SK-N-SH (cell line): ENCODE measurements around the gene CAPN9. TPM values are rescaled to one million over a fixed set of nuclear protein-coding genes. Genes with fewer than 3 reads are reported as not detected.

ENCODE experiments used
- CTCF ChIA-PET: fragments of 300-600, 350-600 bp; formaldehyde crosslinking; extraction: SDS; loops from one replicate; lab custom pipeline; 2021; lab: Yijun Ruan, JAX
- POLR2A ChIA-PET: fragments of 350-600 bp; sonication (Branson Sonifier 250); formaldehyde crosslinking; extraction: SDS; loops from one replicate; lab custom pipeline; 2020; ENCODE audit warnings: antibody characterized with exemption, inconsistent platforms; lab: Yijun Ruan, JAX
- DNase-seq: peaks from one replicate; pipeline ENCODE4 v3.0.0; 2012
- H2AFZ ChIP-seq: fragments of 200-600 bp; sonication (generic); 2 replicates; pipeline ENCODE4 v1.8.1; 2016; ENCODE audit warnings: antibody characterized with exemption, mild to moderate bottlenecking, low read depth
- H3F3A ChIP-seq: fragments of 200-600 bp; sonication (generic); replicated peaks from 2 replicates; pipeline ENCODE3; 2016; ENCODE audit warnings: antibody characterized with exemption, mild to moderate bottlenecking; ENCODE audit not compliant: insufficient read depth
- H3K27ac ChIP-seq, 2 experiments: fragments of 200-500 bp in 1 of 2; fragments of 200-600 bp in 1 of 2; sonication (Bioruptor generic) in 1 of 2; sonication (generic), shearing (Covaris generic) in 1 of 2; 2 replicates each; pipeline versions ENCODE4 v1.5.1 to v1.6.1; 2014 to 2016; ENCODE audit warnings: low read depth in 2 of 2, inconsistent platforms in 1 of 2, low read length in 1 of 2, mild to moderate bottlenecking in 1 of 2, mixed read lengths in 1 of 2
- H3K27me3 ChIP-seq: fragments of 200-600 bp; sonication (generic), shearing (Covaris generic); 2 replicates; pipeline ENCODE4 v1.6.1; 2016; ENCODE audit warnings: mixed run types; ENCODE audit not compliant: insufficient read depth
- H3K36me3 ChIP-seq, 2 experiments: fragments of 200-500 bp in 1 of 2; fragments of 200-600 bp in 1 of 2; sonication (Bioruptor generic) in 1 of 2; sonication (generic) in 1 of 2; replicated peaks in 1 of 2; 2 replicates each; pipeline versions ENCODE3 to v1.5.1; 2014 to 2016; ENCODE audit warnings: low read length in 1 of 2, mild to moderate bottlenecking in 1 of 2; ENCODE audit not compliant: insufficient read depth in 2 of 2, control insufficient read depth in 1 of 2
- H3K4me1 ChIP-seq, 2 experiments: fragments of 200-500 bp in 1 of 2; fragments of 200-600 bp in 1 of 2; sonication (Bioruptor generic) in 1 of 2; sonication (generic), shearing (Covaris generic) in 1 of 2; 2 replicates each; pipeline versions ENCODE4 v1.5.1 to v1.6.1; 2014 to 2016; ENCODE audit warnings: low read depth in 1 of 2, low read length in 1 of 2, mixed run types in 1 of 2; ENCODE audit not compliant: insufficient read depth in 2 of 2, control insufficient read depth in 1 of 2
- H3K4me2 ChIP-seq: fragments of 200-600 bp; sonication (generic), shearing (Covaris generic); 2 replicates; pipeline ENCODE4 v1.6.1; 2017; ENCODE audit warnings: mixed run types
- H3K4me3 ChIP-seq, 2 experiments: fragments of 200-500 bp in 1 of 2; fragments of 200-600 bp in 1 of 2; sonication (Bioruptor generic) in 1 of 2; sonication (generic), shearing (Covaris generic) in 1 of 2; 2 replicates each; pipeline versions ENCODE4 v1.5.1 to v1.8.1; 2014 to 2016; ENCODE audit warnings: low read depth in 2 of 2, inconsistent platforms in 1 of 2, low read length in 1 of 2, mild to moderate bottlenecking in 1 of 2, mixed read lengths in 1 of 2, moderate library complexity in 1 of 2
- H3K79me2 ChIP-seq: fragments of 200-600 bp; sonication (generic); 2 replicates; pipeline ENCODE4 v1.8.1; 2017; ENCODE audit warnings: mild to moderate bottlenecking; ENCODE audit not compliant: insufficient read depth
- H3K9ac ChIP-seq: fragments of 200-600 bp; sonication (generic); 2 replicates; pipeline ENCODE4 v1.6.1; 2017; ENCODE audit warnings: mixed run types
- H3K9me2 ChIP-seq: fragments of 200-600 bp; sonication (generic); 2 replicates; pipeline ENCODE4 v1.6.1; 2017; ENCODE audit warnings: mixed run types
- H3K9me3 ChIP-seq: fragments of 200-600 bp; sonication (generic); 2 replicates; pipeline ENCODE4 v1.6.1; 2017; ENCODE audit warnings: mixed run types, mild to moderate bottlenecking, moderate library complexity
- H4K20me1 ChIP-seq: fragments of 200-600 bp; sonication (generic); 2 replicates; pipeline ENCODE4 v1.6.1; 2017; ENCODE audit warnings: mild to moderate bottlenecking, mixed run types; ENCODE audit not compliant: insufficient read depth
- CHD2 ChIP-seq: fragments of 150-350 bp; IDR thresholded peaks from 2 replicates; pipeline ENCODE4 v1.6.1; 2018; ENCODE audit warnings: low read length; ENCODE audit not compliant: partially characterized antibody
- EP300 ChIP-seq, 2 experiments: IDR thresholded peaks; 2 replicates each; pipeline versions ENCODE4 v1.4.0 to v1.6.1; 2012; ENCODE audit warnings: borderline replicate concordance in 1 of 2, low read depth in 1 of 2, low read length in 1 of 2
- EZH2phosphoT487 ChIP-seq: fragments of 200-600 bp; sonication (generic); IDR thresholded peaks from 2 replicates; pipeline ENCODE4 v1.6.1; 2017; ENCODE audit warnings: low read depth, mixed run types, mild to moderate bottlenecking, antibody characterized with exemption, moderate library complexity, borderline replicate concordance
- FOSL2 ChIP-seq: IDR thresholded peaks from 2 replicates; pipeline ENCODE4 v1.4.0; 2012; ENCODE audit warnings: low read depth, mild to moderate bottlenecking, moderate library complexity, borderline replicate concordance
- FOXJ3 ChIP-seq: sonication (generic); formaldehyde crosslinking; IDR thresholded peaks from 2 replicates; pipeline ENCODE4 v1.5.1; 2020; ENCODE audit warnings: mild to moderate bottlenecking, missing genetic modification reagents
- GATA2 ChIP-seq: sonication (generic); formaldehyde crosslinking; IDR thresholded peaks from 2 replicates; pipeline ENCODE4 v1.5.0; 2020; ENCODE audit warnings: mild to moderate bottlenecking, missing genetic modification reagents
- JUND ChIP-seq: IDR thresholded peaks from 2 replicates; pipeline ENCODE4 v1.4.0; 2012
- MXI1 ChIP-seq: IDR thresholded peaks from 2 replicates; pipeline ENCODE4 v1.6.1; 2012; ENCODE audit warnings: mild to moderate bottlenecking, low read depth, low read length, improper control_type of control experiment
- NFIC ChIP-seq: IDR thresholded peaks from 2 replicates; pipeline ENCODE4 v1.4.0; 2012; ENCODE audit warnings: borderline replicate concordance
- NRF1 ChIP-seq: IDR thresholded peaks from 2 replicates; pipeline ENCODE4 v1.6.1; 2012; ENCODE audit warnings: low read depth, mild to moderate bottlenecking, low read length
- POLR2AphosphoS5 ChIP-seq: IDR thresholded peaks from 2 replicates; pipeline ENCODE4 v1.6.1; 2012; ENCODE audit warnings: low read depth, low read length
- RAD21 ChIP-seq: IDR thresholded peaks from 2 replicates; pipeline ENCODE4 v1.6.1; 2012; ENCODE audit warnings: mild to moderate bottlenecking, low read length
- RCOR1 ChIP-seq: fragments of 150-350 bp; IDR thresholded peaks from 2 replicates; pipeline ENCODE4 v1.6.1; 2017; ENCODE audit warnings: antibody characterized with exemption, low read length
- RFX5 ChIP-seq: IDR thresholded peaks from 2 replicates; pipeline ENCODE4 v1.6.1; 2012; ENCODE audit warnings: mild to moderate bottlenecking, improper control_type of control experiment, low read length
- RXRA ChIP-seq: IDR thresholded peaks from 2 replicates; pipeline ENCODE4 v1.4.0; 2012; ENCODE audit warnings: low read depth, mild to moderate bottlenecking, borderline replicate concordance
- SIN3A ChIP-seq: IDR thresholded peaks from 2 replicates; pipeline ENCODE4 v1.6.1; 2012; ENCODE audit warnings: low read depth, mild to moderate bottlenecking, low read length, moderate library complexity, borderline replicate concordance
- TAF1 ChIP-seq: IDR thresholded peaks from 2 replicates; pipeline ENCODE4 v1.6.1; 2012; ENCODE audit warnings: low read depth, mild to moderate bottlenecking, low read length, moderate library complexity, borderline replicate concordance
- TCF12 ChIP-seq: IDR thresholded peaks from 2 replicates; pipeline ENCODE4 v1.4.0; 2012
- YY1 ChIP-seq: IDR thresholded peaks from 2 replicates; pipeline ENCODE4 v1.4.0; 2012; ENCODE audit warnings: low read depth, mild to moderate bottlenecking
- WGBS: methylation state at CpG from one replicate; pipeline ENCODE4 v1.1.6; 2017; ENCODE audit warnings: low lambda C conversion rate; 5-methylcytosine and 5-hydroxymethylcytosine counted together
- polyA plus RNA-seq, 3 experiments: library from polyadenylated mRNA; depleted of rRNA; stranded (reverse); fragments of >200 nt; gene quantifications; 2 replicates each; pipeline ENCODE4 v1.2.3, GENCODE V29; 2012
- TF ChIP-seq, protein P1 (sequence below): IDR thresholded peaks from 2 replicates; pipeline ENCODE4 v1.4.0; 2012; ENCODE audit warnings: low read depth
- TF ChIP-seq, protein P2 (sequence below): IDR thresholded peaks from 2 replicates; pipeline ENCODE4 v1.4.0; 2012; ENCODE audit warnings: low read depth, borderline replicate concordance
- TF ChIP-seq, protein P3 (sequence below): fragments of 150-350 bp; IDR thresholded peaks from 2 replicates; pipeline ENCODE4 v1.6.1; 2016; ENCODE audit warnings: mild to moderate bottlenecking, low read depth, low read length

The CAPN9 gene
- polyA plus RNA-seq, 1 of the 3 experiments (the other 2 are of a cell fraction), result not detected

DNA sequence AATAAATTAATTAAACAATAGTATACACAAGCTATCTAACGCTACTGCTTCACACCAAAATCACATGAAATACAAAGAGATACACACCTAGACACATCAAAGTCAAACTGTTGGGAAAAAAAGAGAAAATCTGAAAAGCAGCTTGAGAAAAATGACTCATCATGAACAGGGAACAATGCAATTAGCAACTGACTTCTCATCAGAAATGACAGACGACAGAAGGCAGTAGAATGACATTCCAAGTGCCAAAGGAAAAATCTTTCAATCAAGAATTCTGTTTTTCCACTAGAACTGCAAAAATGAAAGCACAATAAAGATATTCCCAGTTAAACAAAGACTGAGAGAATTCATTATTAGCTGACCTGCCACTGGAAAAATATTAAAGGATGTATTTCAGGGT is 57.2 kb downstream of the CAPN9 start:
- no peaks in the 10 kb centered on the region for H3K27me3 ChIP-seq
- H3K4me1 ChIP-seq, result no peaks in the 10 kb centered on the region
- H3K27ac ChIP-seq, result no peak overlapping the region
- ChIA-PET CTCF (no interaction called here), POLR2A (no interaction called here)
- H3K9me2 ChIP-seq, result no peaks in the 10 kb centered on the region
- no peaks in the 10 kb centered on the region for H4K20me1 ChIP-seq
- no peak for TF ChIP-seq RFX5
- no peak for TF ChIP-seq NFIC
- no peak for TF ChIP-seq EZH2phosphoT487
- TF ChIP-seq YY1, result no peak
- TF ChIP-seq RXRA, result no peak
- TF ChIP-seq GATA2 (CRISPR knock-in tag), result no peak
- no peak for TF ChIP-seq TAF1
- TF ChIP-seq CHD2, result no peak
- no peak for TF ChIP-seq FOSL2
- no peak for TF ChIP-seq RAD21
- no peak overlapping the region for H3K4me2 ChIP-seq
- H3K4me3 ChIP-seq, result no peak overlapping the region
- H2AFZ ChIP-seq, result no peak overlapping the region
- no peaks in the 10 kb centered on the region for H3F3A ChIP-seq
- no peaks in the 10 kb centered on the region for H3K36me3 ChIP-seq
- no peak overlapping the region for H3K9ac ChIP-seq
- no peak for DNase-seq
- no peaks in the 10 kb centered on the region for H3K79me2 ChIP-seq
- no peaks in the 10 kb centered on the region for H3K9me3 ChIP-seq
- WGBS, result 77% methylated on average over 2 of the region's 2 CpGs

DNA sequence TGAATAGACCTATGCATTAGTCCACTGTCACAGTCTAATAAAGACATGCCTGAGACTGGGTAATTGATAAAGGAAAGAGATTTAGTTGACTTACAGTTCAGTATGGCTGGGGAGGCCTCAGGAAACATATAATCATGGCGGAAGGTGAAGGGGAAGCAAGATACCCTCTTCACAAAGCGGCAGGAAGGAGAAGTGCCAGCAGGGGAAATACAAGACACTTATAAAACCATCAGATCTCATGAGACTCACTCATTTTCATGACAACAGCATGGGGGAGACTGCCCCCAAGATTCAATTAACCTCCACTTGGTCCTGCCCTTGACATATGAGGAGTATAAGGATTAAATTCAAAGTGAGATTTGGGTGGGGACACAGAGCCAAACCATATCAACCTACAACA is 59.4 kb downstream of the CAPN9 start:
- TF ChIP-seq RXRA (no peak), JUND (no peak), NRF1 (no peak), MXI1 (no peak), TCF12 (no peak), EP300 (IDR thresholded peaks at IDR 0.05; ENCODE audit: borderline replicate concordance in 1 of 2, low read depth in 1 of 2, low read length in 1 of 2) (no peak), POLR2AphosphoS5 (no peak), FOXJ3 (CRISPR knock-in tag) (no peak), SIN3A (no peak), TAF1 (no peak), RAD21 (no peak), RCOR1 (no peak)
- TF ChIP-seq, protein P1, sequence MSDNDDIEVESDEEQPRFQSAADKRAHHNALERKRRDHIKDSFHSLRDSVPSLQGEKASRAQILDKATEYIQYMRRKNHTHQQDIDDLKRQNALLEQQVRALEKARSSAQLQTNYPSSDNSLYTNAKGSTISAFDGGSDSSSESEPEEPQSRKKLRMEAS, result no peak
- TF ChIP-seq, protein P2, sequence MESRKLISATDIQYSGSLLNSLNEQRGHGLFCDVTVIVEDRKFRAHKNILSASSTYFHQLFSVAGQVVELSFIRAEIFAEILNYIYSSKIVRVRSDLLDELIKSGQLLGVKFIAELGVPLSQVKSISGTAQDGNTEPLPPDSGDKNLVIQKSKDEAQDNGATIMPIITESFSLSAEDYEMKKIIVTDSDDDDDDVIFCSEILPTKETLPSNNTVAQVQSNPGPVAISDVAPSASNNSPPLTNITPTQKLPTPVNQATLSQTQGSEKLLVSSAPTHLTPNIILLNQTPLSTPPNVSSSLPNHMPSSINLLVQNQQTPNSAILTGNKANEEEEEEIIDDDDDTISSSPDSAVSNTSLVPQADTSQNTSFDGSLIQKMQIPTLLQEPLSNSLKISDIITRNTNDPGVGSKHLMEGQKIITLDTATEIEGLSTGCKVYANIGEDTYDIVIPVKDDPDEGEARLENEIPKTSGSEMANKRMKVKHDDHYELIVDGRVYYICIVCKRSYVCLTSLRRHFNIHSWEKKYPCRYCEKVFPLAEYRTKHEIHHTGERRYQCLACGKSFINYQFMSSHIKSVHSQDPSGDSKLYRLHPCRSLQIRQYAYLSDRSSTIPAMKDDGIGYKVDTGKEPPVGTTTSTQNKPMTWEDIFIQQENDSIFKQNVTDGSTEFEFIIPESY, result no peak
- TF ChIP-seq, protein P3, sequence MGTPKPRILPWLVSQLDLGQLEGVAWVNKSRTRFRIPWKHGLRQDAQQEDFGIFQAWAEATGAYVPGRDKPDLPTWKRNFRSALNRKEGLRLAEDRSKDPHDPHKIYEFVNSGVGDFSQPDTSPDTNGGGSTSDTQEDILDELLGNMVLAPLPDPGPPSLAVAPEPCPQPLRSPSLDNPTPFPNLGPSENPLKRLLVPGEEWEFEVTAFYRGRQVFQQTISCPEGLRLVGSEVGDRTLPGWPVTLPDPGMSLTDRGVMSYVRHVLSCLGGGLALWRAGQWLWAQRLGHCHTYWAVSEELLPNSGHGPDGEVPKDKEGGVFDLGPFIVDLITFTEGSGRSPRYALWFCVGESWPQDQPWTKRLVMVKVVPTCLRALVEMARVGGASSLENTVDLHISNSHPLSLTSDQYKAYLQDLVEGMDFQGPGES, result no peak
- Histone ChIP-seq H3K27me3 (no peaks in the 10 kb centered on the region), H3K9ac (no peak overlapping the region), H3K4me2 (no peak overlapping the region), H4K20me1 (no peaks in the 10 kb centered on the region), H3K79me2 (no peaks in the 10 kb centered on the region), H3K4me3 (no peak overlapping the region), H3K9me2 (no peaks in the 10 kb centered on the region), H2AFZ (no peak overlapping the region), H3K27ac (no peak overlapping the region), H3F3A (no peaks in the 10 kb centered on the region), H3K4me1 (no peaks in the 10 kb centered on the region), H3K9me3 (no peaks in the 10 kb centered on the region), H3K36me3 (no peaks in the 10 kb centered on the region)
- ChIA-PET POLR2A (no interaction called here), CTCF (interaction anchor here (1.7 kb wide), 1 partner anchor 12 kb away, joined by 5 read pairs; no protein-coding TSS in a partner anchor)
- 44% methylated on average over 2 of the region's 2 CpGs for WGBS
- DNase-seq, result no peak
